HepG2 (cell line): Measurements from ENCODE around the gene CAPN11. TPM values are rescaled to one million over a fixed set of nuclear protein-coding genes. Genes with fewer than 3 reads are reported as not detected.

Source experiments
- ATAC-seq: fragments of 200-7000 bp; cut with Tn5 transposase; 3 replicates; pipeline ENCODE4 v1.9.1; 2020; ENCODE audit warnings: mild to moderate bottlenecking, moderate library complexity
- BruUV-seq: library from RNA; stranded (reverse); fragments of 400-500 nt; replicated peaks from 2 replicates; lab custom pipeline; 2021; lab: Mats Ljungman, UMichigan
- CTCF ChIA-PET: fragments of 300-600 bp; formaldehyde crosslinking; extraction: SDS; loops from one replicate; lab custom pipeline; 2021; ENCODE audit warnings: low total read pairs, inconsistent platforms, low intra/inter-chr PET ratio; lab: Yijun Ruan, JAX
- POLR2A ChIA-PET: fragments of 350-600 bp; sonication (Branson Sonifier 250); formaldehyde crosslinking; loops from one replicate; lab custom pipeline; 2020; ENCODE audit warnings: antibody characterized with exemption, inconsistent platforms; lab: Yijun Ruan, JAX
- DNase-seq: peaks from one replicate; pipeline ENCODE4 v3.0.0-alpha.2; 2015; ENCODE audit warnings: low spot score
- FAIRE-seq: peaks from 3 replicates; lab custom pipeline; 2011; peaks lifted over from hg19 to GRCh38; lab: Jason Lieb, UNC
- H2AFZ ChIP-seq: one replicate; pipeline ENCODE4 v1.6.1; 2011; ENCODE audit warnings: low read length, inconsistent platforms
- H3K27ac ChIP-seq: fragments of 300-600 bp; 3 replicates; pipeline ENCODE4 v1.8.0; 2011; ENCODE audit warnings: mixed run types, mild to moderate bottlenecking, mixed read lengths, low read length, inconsistent platforms; ENCODE audit not compliant: insufficient read depth; ENCODE audit errors: extremely low read length
- H3K27me3 ChIP-seq, 2 experiments: fragments of 200-600 bp in 1 of 2; 2 replicates in 1 of 2; 3 replicates in 1 of 2; pipeline versions ENCODE4 v1.6.0 to v1.8.0; 2011; ENCODE audit warnings: low read length in 2 of 2, mild to moderate bottlenecking in 2 of 2, moderate library complexity in 2 of 2, inconsistent platforms in 1 of 2; ENCODE audit not compliant: insufficient read depth in 2 of 2, control insufficient read depth in 1 of 2
- H3K36me3 ChIP-seq, 2 experiments: fragments of 200-600 bp in 1 of 2; replicated peaks in 1 of 2; 2 replicates in 1 of 2; 3 replicates in 1 of 2; pipeline versions ENCODE4 v1.5.1 to v1.8.0; 2011; ENCODE audit warnings: low read length in 2 of 2, inconsistent platforms in 1 of 2; ENCODE audit not compliant: insufficient read depth in 2 of 2, control insufficient read depth in 1 of 2
- H3K4me1 ChIP-seq: 2 replicates; pipeline ENCODE4 v1.5.1; 2012; ENCODE audit warnings: low read length, inconsistent platforms; ENCODE audit not compliant: insufficient read depth
- H3K4me2 ChIP-seq: 2 replicates; pipeline ENCODE4 v1.6.0; 2011; ENCODE audit warnings: low read depth, low read length, inconsistent platforms
- H3K4me3 ChIP-seq, 3 experiments: fragments of 200-600 bp in 1 of 3; sonication (generic), shearing (Covaris generic) in 1 of 3; replicated peaks in 1 of 3; 2 replicates each; pipeline ENCODE4 v1.5.1; 2011 to 2016; ENCODE audit warnings: low read length in 3 of 3, inconsistent platforms in 2 of 3, low read depth in 2 of 3, mild to moderate bottlenecking in 2 of 3, control low read depth in 1 of 3, mixed read lengths in 1 of 3; ENCODE audit not compliant: insufficient read depth in 1 of 3
- H3K79me2 ChIP-seq: one replicate; pipeline ENCODE4 v1.6.1; 2011; ENCODE audit warnings: low read length, inconsistent platforms; ENCODE audit not compliant: insufficient read depth
- H3K9ac ChIP-seq: 2 replicates; pipeline ENCODE4 v1.6.0; 2011; ENCODE audit warnings: mild to moderate bottlenecking, low read depth, low read length, inconsistent platforms; ENCODE audit not compliant: insufficient read depth
- H3K9me3 ChIP-seq: 2 replicates; pipeline ENCODE4 v1.5.1; 2012; ENCODE audit warnings: mild to moderate bottlenecking, low read length
- H4K20me1 ChIP-seq: 2 replicates; pipeline ENCODE4 v1.6.0; 2011; ENCODE audit warnings: inconsistent platforms, mild to moderate bottlenecking, low read length, moderate library complexity; ENCODE audit not compliant: insufficient read depth
- HNRNPK ChIP-seq: fragments of 200-400 bp; formaldehyde crosslinking; IDR thresholded peaks from 2 replicates; pipeline ENCODE4 v1.6.1; 2018; ENCODE audit warnings: low read length, low read depth, moderate library complexity, mild to moderate bottlenecking; ENCODE audit not compliant: poor library complexity, severe bottlenecking
- ZBTB8A ChIP-seq: sonication (generic); formaldehyde crosslinking; IDR thresholded peaks from 2 replicates; pipeline ENCODE4 v1.4.0; 2020; ENCODE audit warnings: mild to moderate bottlenecking, low read depth, missing genetic modification reagents, borderline replicate concordance
- ZNF333 ChIP-seq: sonication (generic); formaldehyde crosslinking; IDR thresholded peaks from 2 replicates; pipeline ENCODE4 v1.4.0; 2020; ENCODE audit warnings: mild to moderate bottlenecking, missing genetic modification reagents, borderline replicate concordance
- ZNF563 ChIP-seq: sonication (generic); formaldehyde crosslinking; IDR thresholded peaks from 2 replicates; pipeline ENCODE4 v1.8.0; 2022; ENCODE audit warnings: mild to moderate bottlenecking, moderate library complexity, missing genetic modification reagents
- WGBS: methylation state at CpG from one replicate; pipeline ENCODE4 v1.1.6; 2017; ENCODE audit warnings: low lambda C conversion rate; 5-methylcytosine and 5-hydroxymethylcytosine counted together
- in situ Hi-C: cut with HindIII; loops from 2 replicates; pipeline ENCODE4 v1.10.0; 2017; ENCODE audit warnings: low pct_unique_long_range_greater_than_20kb; ENCODE audit not compliant: extremely low pct_ligation_motif_present
- intact Hi-C: fragments of 100-400 bp; cut with micrococcal nuclease; formaldehyde crosslinking; loops from one replicate; pipeline ENCODE4 v1.10.0; 2022; ENCODE audit not compliant: unreplicated experiment
- polyA plus RNA-seq, 8 experiments: library from polyadenylated mRNA; depleted of rRNA in 3 of 8; stranded (reverse) in 7 of 8; unstranded in 1 of 8; fragments of >200 nt; fragmentation: Illumina TruSeq in 4 of 8; extraction: Trizol in 4 of 8; gene quantifications; 2 replicates each; pipeline versions ENCODE4 v1.2.1 to v1.2.3, GENCODE V29; 2011 to 2016; ENCODE audit warnings: low read depth in 4 of 8, missing spikeins in 1 of 8, mixed read lengths in 1 of 8; ENCODE audit not compliant: insufficient read depth in 1 of 8
- total RNA-seq, 5 experiments: library from RNA; depleted of rRNA; stranded (reverse); fragments of >200 nt; fragmentation: Illumina TruSeq; extraction: Trizol; gene quantifications; 2 replicates each; pipeline ENCODE4 v1.2.3, GENCODE V29; 2016; ENCODE audit warnings: low read depth in 1 of 5
- TF ChIP-seq, protein P1 (sequence below): sonication (generic); formaldehyde crosslinking; IDR thresholded peaks from 2 replicates; pipeline ENCODE4 v1.4.0; 2020; ENCODE audit warnings: missing genetic modification reagents

The CAPN11 gene
- total and polyA plus RNA-seq, 2 of the 13 experiments (the other 11 are each of a cell fraction or from before 2014, with no cell fraction given), result 0.07 to 0.11 TPM

DNA sequence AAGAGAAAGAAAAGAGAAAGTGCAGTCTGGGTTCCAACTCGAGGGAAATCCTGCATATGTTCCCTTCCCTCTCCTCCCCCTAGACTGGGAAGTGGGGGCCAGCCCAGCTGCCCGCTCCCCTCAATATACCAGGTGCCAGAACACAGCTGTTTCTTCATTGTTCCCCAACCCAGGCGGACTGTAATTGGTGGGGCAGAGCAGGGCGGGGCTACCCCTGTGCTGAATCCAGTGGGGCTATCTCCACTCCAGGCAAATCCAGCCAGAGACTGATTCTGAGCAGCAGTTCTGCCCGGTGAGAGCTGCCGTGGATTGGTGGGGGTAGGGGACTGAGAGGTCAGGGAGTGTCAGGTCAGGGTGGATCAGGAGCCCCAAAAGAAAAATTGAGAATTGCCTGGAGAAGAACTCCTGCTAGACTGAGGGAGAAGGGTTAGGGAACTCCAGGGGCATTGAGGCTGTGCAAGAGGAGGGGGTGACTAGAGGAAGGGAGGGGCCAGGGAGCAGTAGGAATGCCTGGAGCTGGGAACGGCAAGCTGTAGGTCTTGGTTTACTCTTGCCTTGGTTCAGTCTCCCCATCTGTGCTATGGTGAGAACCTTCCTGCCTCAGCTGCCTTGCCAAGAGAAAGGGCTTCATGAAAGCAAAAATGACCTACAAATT, 58.2 kb downstream of the CAPN11 start, which contains the start of gene MYMX:
Gene MYMX, plus strand, starts transcription at position 250 of the 655 bp plus-strand sequence. CDS start 546 bp downstream, outside the sequence.
- Histone ChIP-seq H2AFZ (no peak within 1 kb of the TSS), H3K27me3 (peaks cover 0 to 26% of the 10 kb centered on the region in 2 experiments; a peak in 4 of 5 replicates)
- BruUV-seq, result no TSS peak
- TF ChIP-seq, protein P1, sequence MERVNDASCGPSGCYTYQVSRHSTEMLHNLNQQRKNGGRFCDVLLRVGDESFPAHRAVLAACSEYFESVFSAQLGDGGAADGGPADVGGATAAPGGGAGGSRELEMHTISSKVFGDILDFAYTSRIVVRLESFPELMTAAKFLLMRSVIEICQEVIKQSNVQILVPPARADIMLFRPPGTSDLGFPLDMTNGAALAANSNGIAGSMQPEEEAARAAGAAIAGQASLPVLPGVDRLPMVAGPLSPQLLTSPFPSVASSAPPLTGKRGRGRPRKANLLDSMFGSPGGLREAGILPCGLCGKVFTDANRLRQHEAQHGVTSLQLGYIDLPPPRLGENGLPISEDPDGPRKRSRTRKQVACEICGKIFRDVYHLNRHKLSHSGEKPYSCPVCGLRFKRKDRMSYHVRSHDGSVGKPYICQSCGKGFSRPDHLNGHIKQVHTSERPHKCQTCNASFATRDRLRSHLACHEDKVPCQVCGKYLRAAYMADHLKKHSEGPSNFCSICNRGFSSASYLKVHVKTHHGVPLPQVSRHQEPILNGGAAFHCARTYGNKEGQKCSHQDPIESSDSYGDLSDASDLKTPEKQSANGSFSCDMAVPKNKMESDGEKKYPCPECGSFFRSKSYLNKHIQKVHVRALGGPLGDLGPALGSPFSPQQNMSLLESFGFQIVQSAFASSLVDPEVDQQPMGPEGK (CRISPR knock-in tag), result 0 out of 2 replicates have a peak, but pooled peaks have one; percentile 29
- no peak for TF ChIP-seq ZNF333 (CRISPR knock-in tag)
- 0 out of 2 replicates have a peak, but pooled peaks have one; percentile 39 for TF ChIP-seq ZNF563
- TF ChIP-seq HNRNPK, result no peak
- no peak for TF ChIP-seq ZBTB8A (CRISPR knock-in tag)
- TF ChIP-seq, all 625 proteins: peak for 2
- Histone ChIP-seq H3K36me3 (no peaks in the 10 kb centered on the region), H3K4me3 (peak within 1 kb of the TSS in 2 of 3 experiments; percentile 10 to 53; a peak in 3 of 6 replicates), H3K4me1 (peaks cover 63% of the 10 kb centered on the region), H3K9ac (peak within 1 kb of the TSS; percentile 14; the same call in 1 of the 2 replicates), H4K20me1 (no peaks in the 10 kb centered on the region), H3K27ac (no peak within 1 kb of the TSS), H3K79me2 (no peaks in the 10 kb centered on the region), H3K9me3 (no peaks in the 10 kb centered on the region), H3K4me2 (peak within 1 kb of the TSS; percentile 82)
- DNase-seq (no peak), ATAC-seq (no peak), FAIRE-seq (no peak)
- in situ Hi-C loops, result no loop called here
- WGBS, result under 1% methylated on average over 7 of the region's 7 CpGs
- ChIA-PET POLR2A (interaction anchor here (0.6 to 1.2 kb wide), 3 partner anchors 21 to 24 kb away, joined by 3 to 5 read pairs (median 5); no protein-coding TSS in a partner anchor), CTCF (no interaction called here)
- intact Hi-C loops, result no loop called here
